ENCODE data around the gene YIPF2.
A peak's percentile ranks its signal among the peaks of the same experiment; 100 is the strongest.

DNA sequence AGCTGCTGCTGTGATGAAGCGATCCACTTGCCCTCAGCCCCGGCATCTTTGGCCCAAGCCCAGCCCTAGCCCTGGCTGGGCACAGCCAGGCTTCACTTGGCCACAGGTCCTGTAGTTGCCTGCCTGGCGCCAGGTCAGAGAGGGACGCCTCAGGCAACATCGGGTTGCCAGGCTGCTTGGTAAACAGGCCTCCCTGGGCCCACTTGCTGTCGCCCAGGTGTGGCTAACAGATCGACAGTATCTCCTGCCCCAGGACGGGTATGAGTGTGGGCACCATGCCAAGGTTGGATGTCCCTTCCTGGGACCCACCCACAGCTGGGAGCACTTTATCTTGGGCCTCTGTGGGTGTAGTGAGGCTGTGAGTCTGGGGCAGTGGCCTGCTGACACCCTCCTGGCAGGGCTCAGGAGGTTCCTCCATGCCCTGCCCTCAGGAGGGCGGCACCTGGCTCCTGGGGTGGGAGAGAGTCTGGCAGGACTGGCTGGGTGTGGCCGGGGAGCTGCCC, 29.2 kb downstream of the YIPF2 start:
- TF ChIP-seq, protein P1, sequence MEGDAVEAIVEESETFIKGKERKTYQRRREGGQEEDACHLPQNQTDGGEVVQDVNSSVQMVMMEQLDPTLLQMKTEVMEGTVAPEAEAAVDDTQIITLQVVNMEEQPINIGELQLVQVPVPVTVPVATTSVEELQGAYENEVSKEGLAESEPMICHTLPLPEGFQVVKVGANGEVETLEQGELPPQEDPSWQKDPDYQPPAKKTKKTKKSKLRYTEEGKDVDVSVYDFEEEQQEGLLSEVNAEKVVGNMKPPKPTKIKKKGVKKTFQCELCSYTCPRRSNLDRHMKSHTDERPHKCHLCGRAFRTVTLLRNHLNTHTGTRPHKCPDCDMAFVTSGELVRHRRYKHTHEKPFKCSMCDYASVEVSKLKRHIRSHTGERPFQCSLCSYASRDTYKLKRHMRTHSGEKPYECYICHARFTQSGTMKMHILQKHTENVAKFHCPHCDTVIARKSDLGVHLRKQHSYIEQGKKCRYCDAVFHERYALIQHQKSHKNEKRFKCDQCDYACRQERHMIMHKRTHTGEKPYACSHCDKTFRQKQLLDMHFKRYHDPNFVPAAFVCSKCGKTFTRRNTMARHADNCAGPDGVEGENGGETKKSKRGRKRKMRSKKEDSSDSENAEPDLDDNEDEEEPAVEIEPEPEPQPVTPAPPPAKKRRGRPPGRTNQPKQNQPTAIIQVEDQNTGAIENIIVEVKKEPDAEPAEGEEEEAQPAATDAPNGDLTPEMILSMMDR (IDR thresholded peaks at IDR 0.05) = peak in 1 of 6 experiments; percentile 13
- peak in 1 of 2 donors; percentile 16 for TF ChIP-seq POLR2A (IDR thresholded peaks at IDR 0.05)

Measured in Peyer's patch (tissue), 4 donors.